Mucosa of descending colon (tissue), 3 donors: ENCODE measurements around the gene TSPEAR. TPM values are rescaled to one million over a fixed set of nuclear protein-coding genes. Genes with fewer than 3 reads are reported as not detected.

Experiments used
- ATAC-seq: fragments of 200-7000 bp; cut with Tn5 transposase; one replicate; pipeline ENCODE4 v1.9.1; 2020; ENCODE audit warnings: mild to moderate bottlenecking, moderate library complexity
- DNase-seq, 3 donors: peaks; one replicate each; pipeline ENCODE4 v3.0.0-alpha.2; 2020
- H3K36me3 ChIP-seq: fragments of 200-600 bp; one replicate; pipeline ENCODE4 v1.8.0; 2021; ENCODE audit warnings: low read depth, mild to moderate bottlenecking
- H3K4me1 ChIP-seq: fragments of 200-600 bp; one replicate; pipeline ENCODE4 v1.8.0; 2021; ENCODE audit warnings: low read depth, mild to moderate bottlenecking
- H3K4me3 ChIP-seq: fragments of 200-600 bp; one replicate; pipeline ENCODE4 v1.8.0; 2021; ENCODE audit warnings: mild to moderate bottlenecking
- H3K9me3 ChIP-seq: fragments of 200-600 bp; one replicate; pipeline ENCODE4 v1.8.0; 2021; ENCODE audit warnings: mild to moderate bottlenecking
- CTCF ChIP-seq: fragments of 200-600 bp; IDR thresholded peaks from one replicate; pipeline ENCODE4 v1.8.0; 2022; ENCODE audit warnings: antibody characterized with exemption, mild to moderate bottlenecking
- intact Hi-C, 2 donors: fragments of 100-400 bp; cut with DNase I in 1 of 2; cut with micrococcal nuclease in 1 of 2; formaldehyde crosslinking; loops; one replicate each; pipeline versions ENCODE4 v1.11.0 to v1.11.1; 2022; cut with DNase I, micrococcal nuclease
- total RNA-seq, 3 donors: library from RNA; stranded (reverse); fragmentation: NEBNext Ultra II Directional in 2 of 3; extraction: Animal tissue kit (Norgen Biotek cat#: 25700) in 2 of 3; gene quantifications; one replicate each; pipeline versions ENCODE4 v1.2.1 to v1.2.4, GENCODE V29; 2021 to 2023
- donor health status: DM: no; HTN: no; CAD: no; lungs with moderate emphysema.
- donor health status: DM: no; HTN: no; CAD: no.
- donor health status: DM: no; HTN: yes; CAD: no.

The TSPEAR gene
- total RNA-seq, 3 donors from 2014 or later, result 0.28 TPM; not detected in 2

GRCh38 chr21:44706706-44707581, 4.4 kb downstream of the TSPEAR start:
- DNase-seq, result no peak
- intact Hi-C loops, result no loop called here
- no peak for ATAC-seq

GRCh38 chr21:44706026-44706705, 5.2 kb downstream of the TSPEAR start:
- no peak for TF ChIP-seq CTCF
- Histone ChIP-seq H3K4me3 (no peak overlapping the region), H3K9me3 (no peaks in the 10 kb centered on the region), H3K4me1 (peaks cover 2% of the 10 kb centered on the region), H3K36me3 (no peaks in the 10 kb centered on the region)
- ATAC-seq (no peak), DNase-seq (no peak)
- intact Hi-C loops, result no loop called here

More at GRCh38 chr21:44706706-44707581, 4.4 kb downstream of the TSPEAR start:
- no peaks in the 10 kb centered on the region for H3K4me1 ChIP-seq
- H3K36me3 ChIP-seq, result no peaks in the 10 kb centered on the region
- no peak overlapping the region for H3K4me3 ChIP-seq
- no peaks in the 10 kb centered on the region for H3K9me3 ChIP-seq
- no peak for TF ChIP-seq CTCF

GRCh38 chr21:44704636-44705001, 6.8 kb downstream of the TSPEAR start:
- Histone ChIP-seq H3K4me3 (no peak overlapping the region), H3K4me1 (peaks cover 2% of the 10 kb centered on the region), H3K9me3 (no peaks in the 10 kb centered on the region), H3K36me3 (no peaks in the 10 kb centered on the region)
- TF ChIP-seq CTCF, result no peak
- intact Hi-C loops, result no loop called here
- no peak for ATAC-seq
- DNase-seq, result no peak

GRCh38 chr21:44703731-44704635, 7.4 kb downstream of the TSPEAR start:
- no peak for ATAC-seq
- DNase-seq, result no peak
- Histone ChIP-seq H3K4me3 (no peak overlapping the region), H3K9me3 (no peaks in the 10 kb centered on the region), H3K4me1 (peaks cover 2% of the 10 kb centered on the region), H3K36me3 (no peaks in the 10 kb centered on the region)
- intact Hi-C loops, result no loop called here
- no peak for TF ChIP-seq CTCF

- H3K4me1 ChIP-seq, result peaks cover 2% of the 10 kb centered on the region
- DNase-seq (no peak), ATAC-seq (no peak)
- intact Hi-C loops, result no loop called here
- TF ChIP-seq CTCF, result no peak
- no peaks in the 10 kb centered on the region for H3K36me3 ChIP-seq
- no peaks in the 10 kb centered on the region for H3K9me3 ChIP-seq
- no peak overlapping the region for H3K4me3 ChIP-seq
These were observed 8.2 kb downstream of the TSPEAR start for GRCh38 chr21:44702973-44703730.
